ENCODE results near the gene DNM3. TPM values are rescaled to one million over a fixed set of nuclear protein-coding genes. Genes with fewer than 3 reads are reported as not detected.

The DNM3 gene
- total and polyA plus RNA-seq, 2 of the 8 experiments (the other 6 are each of a cell fraction or from before 2014, with no cell fraction given), result 2.0 to 8.5 TPM

- no peak for TF ChIP-seq CHD7 (IDR thresholded peaks at IDR 0.05; ENCODE audit: insufficient replicate concordance, low read length)
- no peak for TF ChIP-seq CTCF (IDR thresholded peaks at IDR 0.05; ENCODE audit: control extremely low read depth in 1 of 3, insufficient read depth in 1 of 3, low read depth in 1 of 3, low read length in 3 of 3)
- no peak for TF ChIP-seq SIN3A (conservative IDR thresholded peaks at IDR 0.05 in 1 of 2, IDR thresholded peaks at IDR 0.05 in 1 of 2; ENCODE audit: low read depth in 1 of 2, low read length in 2 of 2)
- no peak for TF ChIP-seq KDM4A (IDR thresholded peaks at IDR 0.05; ENCODE audit: low read depth, low read length, severe bottlenecking)
- no peak for TF ChIP-seq RXRA (IDR thresholded peaks at IDR 0.05; ENCODE audit: insufficient read depth, low read depth, low read length)
These were observed 297.9 kb downstream of the DNM3 start (continued) for GRCh38 chr1:172139196-172139595.

All from H1 (cell line).